ENCODE data around the gene TSNAXIP1.
A peak's percentile ranks its signal among the peaks of the same experiment; 100 is the strongest.
"Not testable (repeated sequence)": the region's sequence is repeated elsewhere in the genome, so short reads cannot be mapped to it uniquely, and the experiment has no call there.

TSNAXIP1 gene

GRCh38 chr16:67856927-67857546, 50.3 kb downstream of the TSNAXIP1 start:
- DNase-seq (ENCODE audit: insufficient read length, low spot score) (no peak), FAIRE-seq (no peak)
- no peak for TF ChIP-seq POLR2AphosphoS5 (IDR thresholded peaks at IDR 0.05; ENCODE audit: low read depth, low read length)
- no peak for TF ChIP-seq TAF1 (IDR thresholded peaks at IDR 0.05; ENCODE audit: low read depth, low read length)
- TF ChIP-seq SPI1 (IDR thresholded peaks at IDR 0.05; ENCODE audit: low read depth, low read length) = no peak
- no peak for TF ChIP-seq POLR2A (IDR thresholded peaks at IDR 0.05; ENCODE audit: low read depth, low read length)
- TF ChIP-seq PAX5 (IDR thresholded peaks at IDR 0.05; ENCODE audit: insufficient read depth, low read length, severe bottlenecking) = no peak
- no peak for TF ChIP-seq POU2F2 (IDR thresholded peaks at IDR 0.05; ENCODE audit: low read depth, low read length)

- DNase-seq (ENCODE audit: insufficient read length, low spot score) (no peak), FAIRE-seq (no peak)
- TF ChIP-seq POLR2AphosphoS5 (IDR thresholded peaks at IDR 0.05; ENCODE audit: low read depth, low read length) (no peak), POU2F2 (IDR thresholded peaks at IDR 0.05; ENCODE audit: low read depth, low read length) (no peak), PAX5 (IDR thresholded peaks at IDR 0.05; ENCODE audit: insufficient read depth, low read length, severe bottlenecking) (no peak), POLR2A (IDR thresholded peaks at IDR 0.05; ENCODE audit: low read depth, low read length) (no peak), SPI1 (IDR thresholded peaks at IDR 0.05; ENCODE audit: low read depth, low read length) (peak; percentile 64), TAF1 (IDR thresholded peaks at IDR 0.05; ENCODE audit: low read depth, low read length) (no peak)
Measured at GRCh38 chr16:67857547-67858233, 51.0 kb downstream of the TSNAXIP1 start.

DNA sequence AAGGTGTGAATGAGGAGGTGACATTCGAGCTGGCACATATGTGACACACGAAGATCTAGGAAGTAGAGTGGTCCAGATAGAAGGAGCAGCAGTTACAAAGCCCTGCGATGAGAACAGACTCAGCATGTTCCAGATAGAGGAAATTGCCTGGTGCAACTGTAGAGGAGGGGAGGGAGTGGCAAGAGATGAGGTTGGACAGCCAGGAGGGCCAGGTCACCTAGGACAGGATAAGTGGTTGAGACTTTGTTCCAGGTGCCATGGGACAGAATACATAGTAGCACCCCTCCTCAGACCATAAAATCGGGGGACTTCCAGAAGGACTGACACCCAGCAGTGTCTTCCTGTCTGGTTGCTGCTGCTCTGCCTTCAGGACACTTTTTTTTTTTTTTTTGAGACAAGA, 51.8 kb downstream of the TSNAXIP1 start:
- DNase-seq (ENCODE audit: insufficient read length, low spot score) (no peak), FAIRE-seq (no peak)
- TF ChIP-seq SPI1 (IDR thresholded peaks at IDR 0.05; ENCODE audit: low read depth, low read length) = no peak
- TF ChIP-seq POU2F2 (IDR thresholded peaks at IDR 0.05; ENCODE audit: low read depth, low read length) = no peak

- DNase-seq (ENCODE audit: insufficient read length, low spot score) (no peak), FAIRE-seq (no peak)
- no peak for TF ChIP-seq SPI1 (IDR thresholded peaks at IDR 0.05; ENCODE audit: low read depth, low read length)
- no peak for TF ChIP-seq POLR2A (IDR thresholded peaks at IDR 0.05; ENCODE audit: low read depth, low read length)
- no peak for TF ChIP-seq POU2F2 (IDR thresholded peaks at IDR 0.05; ENCODE audit: low read depth, low read length)
- no peak for TF ChIP-seq TAF1 (IDR thresholded peaks at IDR 0.05; ENCODE audit: low read depth, low read length)
- no peak for TF ChIP-seq PAX5 (IDR thresholded peaks at IDR 0.05; ENCODE audit: insufficient read depth, low read length, severe bottlenecking)
- TF ChIP-seq POLR2AphosphoS5 (IDR thresholded peaks at IDR 0.05; ENCODE audit: low read depth, low read length) = no peak; the same call in 1 of the 2 replicates
Measured at GRCh38 chr16:67860589-67861398, 54.1 kb downstream of the TSNAXIP1 start.

DNA sequence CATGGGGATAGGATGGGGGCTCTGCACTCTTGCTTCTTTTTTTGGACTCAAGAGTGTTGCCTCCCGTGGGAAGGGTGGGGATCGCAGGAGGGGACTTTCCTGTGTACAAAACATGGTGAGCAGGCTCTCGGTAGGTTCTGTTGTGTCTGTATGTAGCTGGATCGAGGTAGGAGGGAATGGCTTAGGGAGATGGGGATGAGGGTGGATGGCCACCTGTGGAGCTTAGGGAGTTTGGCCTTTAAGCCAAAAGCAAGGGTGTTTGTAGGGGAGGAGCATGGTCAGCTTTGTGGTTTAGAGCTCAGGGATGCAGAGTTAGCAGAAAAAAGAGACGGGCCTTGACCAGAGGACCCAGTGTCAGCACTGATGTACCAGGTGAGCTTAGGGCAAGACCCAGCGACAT, 55.2 kb downstream of the TSNAXIP1 start:
- FAIRE-seq (no peak), DNase-seq (ENCODE audit: insufficient read length, low spot score) (no peak)
- TF ChIP-seq POU2F2 (IDR thresholded peaks at IDR 0.05; ENCODE audit: low read depth, low read length) (no peak), PAX5 (IDR thresholded peaks at IDR 0.05; ENCODE audit: insufficient read depth, low read length, severe bottlenecking) (no peak), POLR2A (IDR thresholded peaks at IDR 0.05; ENCODE audit: low read depth, low read length) (no peak), TAF1 (IDR thresholded peaks at IDR 0.05; ENCODE audit: low read depth, low read length) (no peak), POLR2AphosphoS5 (IDR thresholded peaks at IDR 0.05; ENCODE audit: low read depth, low read length) (no peak), SPI1 (IDR thresholded peaks at IDR 0.05; ENCODE audit: low read depth, low read length) (no peak)

- DNase-seq (ENCODE audit: insufficient read length, low spot score) (no peak), FAIRE-seq (no peak)
- TF ChIP-seq POLR2AphosphoS5 (IDR thresholded peaks at IDR 0.05; ENCODE audit: low read depth, low read length) = no peak
- TF ChIP-seq POLR2A (IDR thresholded peaks at IDR 0.05; ENCODE audit: low read depth, low read length) = no peak
- TF ChIP-seq PAX5 (IDR thresholded peaks at IDR 0.05; ENCODE audit: insufficient read depth, low read length, severe bottlenecking) = no peak
- no peak for TF ChIP-seq SPI1 (IDR thresholded peaks at IDR 0.05; ENCODE audit: low read depth, low read length)
- no peak for TF ChIP-seq POU2F2 (IDR thresholded peaks at IDR 0.05; ENCODE audit: low read depth, low read length)
- TF ChIP-seq TAF1 (IDR thresholded peaks at IDR 0.05; ENCODE audit: low read depth, low read length) = no peak
Measured at GRCh38 chr16:67862623-67863583, 56.2 kb downstream of the TSNAXIP1 start.

- FAIRE-seq; DNase-seq (ENCODE audit: insufficient read length, low spot score): not testable (repeated sequence)
Measured at GRCh38 chr16:67864044-67864443, 57.4 kb downstream of the TSNAXIP1 start.

DNA sequence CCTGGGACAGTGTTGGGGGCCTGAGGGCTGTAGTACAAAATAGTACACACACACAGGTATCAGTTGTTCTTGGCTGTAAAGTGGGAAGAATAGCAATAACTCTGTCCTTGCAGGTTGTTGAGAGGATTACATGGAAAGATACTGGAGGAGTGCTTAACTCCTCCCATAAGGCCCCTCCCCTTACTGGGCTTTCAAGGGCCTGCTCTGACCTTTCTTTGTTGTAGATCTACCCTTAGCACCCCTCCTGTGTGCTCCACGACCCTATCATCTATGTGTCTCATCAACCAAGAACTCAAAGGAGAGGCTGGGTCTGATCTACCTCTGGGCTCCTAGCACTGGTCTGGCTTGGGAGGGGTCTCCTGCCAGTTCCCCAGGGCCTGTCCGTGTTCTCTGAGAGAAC, 57.9 kb downstream of the TSNAXIP1 start:
- no peak for TF ChIP-seq PAX5 (IDR thresholded peaks at IDR 0.05; ENCODE audit: insufficient read depth, low read length, severe bottlenecking)
- TF ChIP-seq POU2F2 (IDR thresholded peaks at IDR 0.05; ENCODE audit: low read depth, low read length) = no peak
- no peak for TF ChIP-seq TAF1 (IDR thresholded peaks at IDR 0.05; ENCODE audit: low read depth, low read length)
- no peak for TF ChIP-seq POLR2A (IDR thresholded peaks at IDR 0.05; ENCODE audit: low read depth, low read length)
- TF ChIP-seq SPI1 (IDR thresholded peaks at IDR 0.05; ENCODE audit: low read depth, low read length) = no peak
- no peak for TF ChIP-seq POLR2AphosphoS5 (IDR thresholded peaks at IDR 0.05; ENCODE audit: low read depth, low read length)
- DNase-seq (ENCODE audit: insufficient read length, low spot score) (no peak), FAIRE-seq (no peak)

GRCh38 chr16:67865318-67865717, 58.6 kb downstream of the TSNAXIP1 start:
- TF ChIP-seq TAF1 (IDR thresholded peaks at IDR 0.05; ENCODE audit: low read depth, low read length) = no peak
- no peak for TF ChIP-seq POU2F2 (IDR thresholded peaks at IDR 0.05; ENCODE audit: low read depth, low read length)
- TF ChIP-seq SPI1 (IDR thresholded peaks at IDR 0.05; ENCODE audit: low read depth, low read length) = no peak
- TF ChIP-seq PAX5 (IDR thresholded peaks at IDR 0.05; ENCODE audit: insufficient read depth, low read length, severe bottlenecking) = no peak
- no peak for TF ChIP-seq POLR2AphosphoS5 (IDR thresholded peaks at IDR 0.05; ENCODE audit: low read depth, low read length)
- TF ChIP-seq POLR2A (IDR thresholded peaks at IDR 0.05; ENCODE audit: low read depth, low read length) = no peak
- no peak for FAIRE-seq
- DNase-seq (ENCODE audit: insufficient read length, low spot score) = no peak

All from GM12891 (cell line).